Measurements from ENCODE around the gene PRKN. TPM values are rescaled to one million over a fixed set of nuclear protein-coding genes. Genes with fewer than 3 reads are reported as not detected.

Gene PRKN
- total RNA-seq, 1 experiment from 2014 or later, result 2.0 TPM

GRCh38 chr6:161667957-161668356, 1059.6 kb downstream of the PRKN start:
- no peak overlapping the region for H2BK12ac ChIP-seq (ENCODE audit: insufficient read length, low read depth, low read length)
- no peak overlapping the region for H3K4ac ChIP-seq (ENCODE audit: low read depth, low read length)
- Mint-ChIP-seq H3K9me3 (peaks cover 8 to 14% of the 10 kb centered on the region in 2 experiments; a peak in 4 of 5 replicates), H3K36me3 (ENCODE audit: insufficient read depth in 1 of 3, low read depth in 3 of 3) (peaks cover 0 to 10% (median 3%) of the 10 kb centered on the region in 3 experiments; a peak in 4 of 7 replicates), H3K4me3 (no peak overlapping the region), H3K4me1 (no peaks in the 10 kb centered on the region), H3K27me3 (ENCODE audit: low read depth) (no peaks in the 10 kb centered on the region), H3K27ac (no peak overlapping the region)
- H2AK5ac ChIP-seq (ENCODE audit: insufficient read length, low read length), result no peak overlapping the region
- no CpG with 5 or more reads among the region's 1 CpG for WGBS (ENCODE audit: extremely low coverage, insufficient read length, low lambda C conversion rate)
- H2AFZ ChIP-seq (ENCODE audit: low read length), result no peak overlapping the region
- no peak overlapping the region for H2BK5ac ChIP-seq (ENCODE audit: insufficient read length, low read length)
- no peak overlapping the region for H4K8ac ChIP-seq (replicated peaks; ENCODE audit: insufficient read length, low read depth, low read length)
- no peak overlapping the region for H3K14ac ChIP-seq (ENCODE audit: insufficient read depth, low read length)
- no peaks in the 10 kb centered on the region for H3K27me3 ChIP-seq (ENCODE audit: insufficient read depth, low read length)
- no peaks in the 10 kb centered on the region for H3K79me2 ChIP-seq (ENCODE audit: insufficient read depth, low read length)
- H4K20me1 ChIP-seq (ENCODE audit: control insufficient read depth, insufficient read depth, insufficient read length), result no peaks in the 10 kb centered on the region
- peaks cover 7% of the 10 kb centered on the region for H3K9me3 ChIP-seq (ENCODE audit: control insufficient read depth, low read depth, low read length)
- H3K56ac ChIP-seq (ENCODE audit: insufficient read length, low read depth, low read length), result no peak overlapping the region
- H3K18ac ChIP-seq (ENCODE audit: insufficient read length, low read depth, low read length), result no peak overlapping the region
- H3K23me2 ChIP-seq (ENCODE audit: insufficient read length, low read depth, low read length, poor library complexity, severe bottlenecking), result no peaks in the 10 kb centered on the region
- H4K91ac ChIP-seq (ENCODE audit: insufficient read length, low read depth, low read length), result no peak overlapping the region
- H3K23ac ChIP-seq (ENCODE audit: insufficient read length, low read depth, low read length), result no peak overlapping the region
- DNase-seq, result no peak
- H3K79me1 ChIP-seq (ENCODE audit: insufficient read depth, low read depth, low read length, poor library complexity, severe bottlenecking), result no peaks in the 10 kb centered on the region
- H3K4me1 ChIP-seq (ENCODE audit: insufficient read depth, low read length), result no peaks in the 10 kb centered on the region
- H3K27ac ChIP-seq (ENCODE audit: insufficient read length, low read depth, low read length), result no peak overlapping the region
- H3K4me2 ChIP-seq (ENCODE audit: insufficient read depth, insufficient read length, low read length), result no peak overlapping the region
- H4K5ac ChIP-seq (ENCODE audit: insufficient read length, low read depth, low read length), result no peak overlapping the region
- no peak overlapping the region for H3T11ph ChIP-seq (ENCODE audit: low read length)
- H3K9ac ChIP-seq (ENCODE audit: extremely low read depth, insufficient read length, low read length), result no peak overlapping the region
- TF ChIP-seq CTCF (conservative IDR thresholded peaks at IDR 0.05), result no peak
- H2BK20ac ChIP-seq (ENCODE audit: low read depth, low read length, poor library complexity, severe bottlenecking), result no peak overlapping the region
- H2BK120ac ChIP-seq (ENCODE audit: low read depth, low read length, poor library complexity, severe bottlenecking), result no peak overlapping the region
- no peak overlapping the region for H2BK15ac ChIP-seq (ENCODE audit: low read depth, low read length)
